GM12872 (cell line): ENCODE results near the gene ZNF777.

Source experiments
- CTCF ChIP-seq: IDR thresholded peaks from 3 replicates; pipeline ENCODE4 v1.5.1; 2011; ENCODE audit warnings: low read depth, mild to moderate bottlenecking, low read length, moderate library complexity; ENCODE audit not compliant: insufficient read depth

ZNF777 gene

DNA sequence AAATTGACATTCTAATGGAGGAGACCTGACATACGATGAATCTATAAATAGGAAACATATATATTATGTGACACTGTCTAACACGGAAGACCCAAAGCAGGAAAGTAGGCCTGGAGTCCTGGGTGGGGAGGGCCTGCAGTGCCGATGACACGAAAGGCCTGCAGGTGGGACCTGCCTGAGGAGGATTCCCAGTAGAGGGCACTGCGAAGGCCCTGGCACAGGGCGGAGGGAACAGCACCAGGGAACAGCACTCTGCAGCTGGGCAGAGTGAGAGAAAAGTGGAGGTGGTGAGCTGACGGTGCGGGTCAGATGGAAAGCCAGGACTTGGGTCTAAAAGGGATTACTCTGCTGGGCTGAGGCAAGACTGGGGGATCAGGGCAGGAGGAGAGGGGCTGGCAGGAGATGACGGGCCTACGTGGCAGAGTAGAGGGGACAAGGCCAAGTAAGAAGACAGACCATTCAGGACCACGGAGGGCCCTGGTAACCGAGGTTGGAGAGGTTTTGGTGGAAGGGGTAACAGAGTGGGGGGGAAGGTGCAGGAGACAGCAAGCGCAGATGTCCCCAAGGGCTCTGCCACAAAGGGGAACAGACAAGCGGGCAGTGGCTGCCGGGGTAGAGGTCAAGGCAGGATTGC lies 28.6 kb upstream of the ZNF777 start:
- TF ChIP-seq CTCF, result 0 out of 3 replicates have a peak, but pooled peaks have one; percentile 11

DNA sequence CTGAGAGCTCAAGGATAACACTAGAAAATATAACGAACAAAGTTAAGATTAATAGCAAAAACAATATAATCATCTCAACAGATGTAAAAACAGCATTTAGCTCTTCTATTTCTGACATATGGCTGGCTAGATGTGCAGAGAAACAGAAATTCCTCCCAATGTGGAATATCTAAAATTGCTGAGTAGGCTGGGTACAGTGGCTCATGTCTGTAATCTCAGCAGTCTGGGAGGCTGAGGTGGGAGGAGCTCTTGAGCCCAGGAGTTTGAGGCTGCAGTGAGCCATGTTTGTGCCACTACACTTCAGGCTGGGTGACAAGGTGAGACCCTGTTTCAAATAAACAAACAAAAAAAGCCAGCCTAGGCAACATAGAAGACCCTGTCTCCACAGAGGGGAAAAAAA lies 18.7 kb upstream of the ZNF777 start:
- TF ChIP-seq CTCF, result no peak

- no peak for TF ChIP-seq CTCF
These were observed 17.9 kb upstream of the ZNF777 start for GRCh38 chr7:149478754-149479153.

- TF ChIP-seq CTCF, result no peak
These were observed 16.9 kb upstream of the ZNF777 start for GRCh38 chr7:149477494-149478443.

DNA sequence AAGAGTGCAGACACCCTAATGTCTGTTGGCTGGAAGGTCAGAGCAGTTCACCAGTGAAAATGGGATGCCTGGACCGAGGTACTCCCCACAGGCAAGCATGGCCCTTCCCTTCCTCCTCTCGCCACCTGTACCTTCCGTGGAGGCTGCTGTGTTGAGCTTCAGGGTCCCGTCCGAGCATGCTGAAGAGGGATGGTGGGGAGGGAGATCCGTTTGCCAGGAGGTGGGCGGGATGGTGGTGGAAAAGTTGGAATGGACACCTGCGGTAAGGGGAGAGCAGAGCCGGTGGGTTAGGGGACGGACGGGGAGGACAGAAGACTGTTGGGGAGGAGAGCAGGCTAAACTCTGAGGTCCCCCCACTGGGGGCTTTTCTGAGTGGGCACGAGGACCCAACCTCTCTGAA lies 15.9 kb upstream of the ZNF777 start:
- TF ChIP-seq CTCF, result no peak

DNA sequence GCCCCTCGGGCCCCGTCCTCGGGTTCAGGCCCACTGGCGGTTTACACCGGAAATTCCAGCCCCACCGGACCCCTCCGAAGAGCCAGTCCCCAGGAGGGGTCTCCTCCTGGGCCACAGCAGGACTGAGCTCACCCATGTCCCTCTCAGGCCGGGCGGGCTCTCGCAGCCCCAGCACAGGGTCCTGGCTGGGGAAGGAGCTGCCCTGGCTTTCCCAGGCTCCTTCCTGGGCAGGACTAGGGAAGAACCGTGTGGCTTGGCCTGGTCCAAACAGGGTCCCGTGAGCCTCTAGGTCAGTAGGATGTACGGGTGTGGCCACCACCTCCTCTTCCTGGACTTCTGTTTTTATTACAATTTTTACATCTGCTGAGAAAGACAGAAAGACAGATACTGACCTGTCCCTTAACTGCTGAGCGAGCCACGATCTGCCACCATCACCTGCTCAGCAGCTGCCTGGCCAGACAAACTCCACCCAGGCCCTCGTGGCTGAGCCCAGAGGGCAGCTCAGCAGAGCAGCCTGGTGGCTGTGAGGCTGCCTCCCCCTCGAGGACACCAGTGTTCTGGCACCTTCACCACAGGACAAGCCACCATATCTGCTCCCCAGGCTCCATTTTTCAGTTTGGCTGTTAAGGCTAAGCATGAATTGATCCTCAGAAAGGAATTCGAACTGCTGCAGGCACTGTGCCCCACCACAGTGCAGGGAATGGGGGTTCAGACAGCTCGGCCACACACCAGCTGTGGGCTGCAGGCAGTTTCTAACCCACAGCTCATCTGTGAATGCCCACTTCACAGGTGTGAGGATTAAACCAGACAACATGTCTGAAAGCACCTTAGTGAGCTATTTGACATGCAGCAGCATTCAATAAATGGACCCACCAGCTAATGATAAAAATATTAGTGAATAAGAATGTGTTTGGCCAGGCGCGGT lies 14.5 kb upstream of the ZNF777 start:
- no peak for TF ChIP-seq CTCF
